NCI-H146 (cell line): ENCODE results near the gene WNT7B.
A peak's percentile ranks its signal among the peaks of the same experiment; 100 is the strongest.

Experiments used
- DNase-seq: peaks from one replicate; lab custom pipeline; 2025; lab: John Stamatoyannopoulos, UW

WNT7B gene

GRCh38 chr22:45971408-45972028, 5.4 kb downstream of the WNT7B start:
- DNase-seq, result no peak

GRCh38 chr22:45970705-45971407, 6.1 kb downstream of the WNT7B start:
- no peak for DNase-seq

GRCh38 chr22:45969801-45970470, 7.0 kb downstream of the WNT7B start:
- no peak for DNase-seq

- DNase-seq, result no peak
These were observed 7.6 kb downstream of the WNT7B start for GRCh38 chr22:45969414-45969799.

GRCh38 chr22:45968751-45969413, 8.1 kb downstream of the WNT7B start:
- DNase-seq, result no peak

GRCh38 chr22:45968003-45968650, 8.8 kb downstream of the WNT7B start:
- DNase-seq, result no peak

- no peak for DNase-seq
These were observed 10.0 kb downstream of the WNT7B start for GRCh38 chr22:45966895-45967365.

- DNase-seq, result peak; percentile 60
These were observed 10.6 kb downstream of the WNT7B start for GRCh38 chr22:45966320-45966894.

- DNase-seq, result no peak
These were observed 11.4 kb downstream of the WNT7B start for GRCh38 chr22:45965563-45965962.

- peak; percentile 21 for DNase-seq
These were observed 11.9 kb downstream of the WNT7B start for GRCh38 chr22:45964926-45965527.

- DNase-seq, result no peak
These were observed 12.6 kb downstream of the WNT7B start for GRCh38 chr22:45964372-45964771.

GRCh38 chr22:45963821-45964220, 13.1 kb downstream of the WNT7B start:
- DNase-seq, result no peak

GRCh38 chr22:45962756-45963324, 14.1 kb downstream of the WNT7B start:
- DNase-seq, result no peak

- no peak for DNase-seq
These were observed 14.6 kb downstream of the WNT7B start for GRCh38 chr22:45962434-45962718.

- DNase-seq, result no peak
These were observed 15.1 kb downstream of the WNT7B start for GRCh38 chr22:45961679-45962433.

GRCh38 chr22:45960477-45961386, 16.2 kb downstream of the WNT7B start:
- DNase-seq, result no peak

GRCh38 chr22:45959719-45960476, 17.1 kb downstream of the WNT7B start:
- no peak for DNase-seq

- no peak for DNase-seq
These were observed 18.0 kb downstream of the WNT7B start for GRCh38 chr22:45958971-45959370.

- no peak for DNase-seq
These were observed 19.1 kb downstream of the WNT7B start for GRCh38 chr22:45957826-45958225.
